GM13976 (cell line): ENCODE measurements around the gene CRYGC.
A peak's percentile ranks its signal among the peaks of the same experiment; 100 is the strongest.

Source experiments
- DNase-seq: peaks from one replicate; pipeline ENCODE4 v3.0.0; 2012; ENCODE audit warnings: low spot score
- in situ Hi-C: fragments of 300-500 bp; cut with MboI; formaldehyde crosslinking; loops from one replicate; pipeline ENCODE4 v1.12.0; 2022; ENCODE audit warnings: low sequenced_read_pairs, mixed read lengths, inconsistent platforms; ENCODE audit not compliant: unreplicated experiment
- TF ChIP-seq, protein P1 (sequence below): IDR thresholded peaks from 2 replicates; pipeline ENCODE4 v1.5.1; 2012; ENCODE audit warnings: borderline replicate concordance, mild to moderate bottlenecking; ENCODE audit not compliant: insufficient read depth; ENCODE audit errors: extremely low read depth, missing control alignments, control extremely low read depth

CRYGC gene

DNA sequence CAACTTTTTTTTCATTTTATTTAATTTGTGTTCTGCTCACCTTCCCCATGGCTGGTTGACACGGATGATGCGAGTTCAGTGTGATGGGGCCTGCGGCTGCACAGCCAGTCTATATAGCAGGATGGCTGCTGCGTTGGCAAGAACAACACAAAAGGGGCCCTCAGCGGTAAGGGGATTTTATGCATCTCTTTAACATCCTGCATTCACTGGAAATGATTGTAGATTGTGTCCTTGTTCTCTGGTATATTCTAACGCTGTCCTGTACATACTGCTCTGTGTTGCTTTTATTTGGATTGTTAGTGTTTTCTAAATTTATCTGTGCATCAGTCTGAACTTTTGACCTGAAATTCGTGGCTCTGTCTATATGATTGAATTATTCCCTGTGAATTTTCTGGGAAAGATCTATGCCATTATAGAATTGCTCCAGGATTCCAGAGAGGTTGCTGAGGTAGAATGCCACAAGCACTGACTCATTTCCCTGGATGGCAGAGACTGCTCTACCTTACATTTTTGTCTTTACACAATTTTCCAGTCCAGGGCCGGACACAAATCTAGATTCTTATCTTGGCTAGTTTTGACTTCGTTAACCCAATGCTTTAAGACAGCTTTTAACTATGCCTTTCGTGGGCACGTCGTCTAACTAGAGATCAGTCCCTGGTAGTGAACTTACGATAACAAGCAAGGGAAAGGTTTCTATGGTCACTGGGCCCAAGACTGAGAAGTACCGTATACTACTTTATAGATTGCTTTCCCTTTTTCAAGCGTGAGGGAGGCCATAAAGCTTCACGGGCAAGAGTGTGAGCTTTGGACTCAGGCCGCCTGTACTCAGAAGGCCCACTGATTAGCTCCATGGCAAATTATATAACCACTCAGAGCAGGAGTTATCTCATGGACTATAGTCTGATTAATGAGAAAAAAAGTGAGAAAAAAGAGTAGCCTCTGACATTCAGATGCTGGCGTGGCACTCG is at the start of gene CRYGC:
Gene CRYGC, minus strand, starts transcription at position 85 of the 968 bp plus-strand sequence. Its CDS starts 36 bp downstream, at position 49.
- no peak for DNase-seq
- in situ Hi-C loops = no loop called here
- TF ChIP-seq, protein P1, sequence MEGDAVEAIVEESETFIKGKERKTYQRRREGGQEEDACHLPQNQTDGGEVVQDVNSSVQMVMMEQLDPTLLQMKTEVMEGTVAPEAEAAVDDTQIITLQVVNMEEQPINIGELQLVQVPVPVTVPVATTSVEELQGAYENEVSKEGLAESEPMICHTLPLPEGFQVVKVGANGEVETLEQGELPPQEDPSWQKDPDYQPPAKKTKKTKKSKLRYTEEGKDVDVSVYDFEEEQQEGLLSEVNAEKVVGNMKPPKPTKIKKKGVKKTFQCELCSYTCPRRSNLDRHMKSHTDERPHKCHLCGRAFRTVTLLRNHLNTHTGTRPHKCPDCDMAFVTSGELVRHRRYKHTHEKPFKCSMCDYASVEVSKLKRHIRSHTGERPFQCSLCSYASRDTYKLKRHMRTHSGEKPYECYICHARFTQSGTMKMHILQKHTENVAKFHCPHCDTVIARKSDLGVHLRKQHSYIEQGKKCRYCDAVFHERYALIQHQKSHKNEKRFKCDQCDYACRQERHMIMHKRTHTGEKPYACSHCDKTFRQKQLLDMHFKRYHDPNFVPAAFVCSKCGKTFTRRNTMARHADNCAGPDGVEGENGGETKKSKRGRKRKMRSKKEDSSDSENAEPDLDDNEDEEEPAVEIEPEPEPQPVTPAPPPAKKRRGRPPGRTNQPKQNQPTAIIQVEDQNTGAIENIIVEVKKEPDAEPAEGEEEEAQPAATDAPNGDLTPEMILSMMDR = no peak

- no peak for DNase-seq
- TF ChIP-seq, protein P1 = peak; percentile 5
- in situ Hi-C loops = no loop called here
These were observed 49.5 kb upstream of the CRYGC start for GRCh38 chr2:208179028-208179609.

DNA sequence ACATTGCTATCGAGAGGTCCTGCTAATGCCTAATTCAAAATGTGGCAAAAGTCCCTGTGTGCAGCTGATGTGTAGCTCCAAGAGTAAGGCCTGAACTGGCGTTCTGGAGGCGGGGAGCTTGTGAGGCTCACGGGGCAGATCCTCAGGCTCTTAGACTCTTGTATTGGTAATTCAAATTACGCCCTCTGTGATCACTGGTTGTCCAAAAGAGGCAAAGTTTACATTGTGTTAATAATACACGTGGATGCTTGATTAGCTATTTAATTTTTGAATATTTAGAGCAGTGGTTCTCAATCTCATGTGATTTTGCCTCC is 46.2 kb upstream of the CRYGC start:
- in situ Hi-C loops = no loop called here
- DNase-seq = no peak
- TF ChIP-seq, protein P1 = no peak

DNA sequence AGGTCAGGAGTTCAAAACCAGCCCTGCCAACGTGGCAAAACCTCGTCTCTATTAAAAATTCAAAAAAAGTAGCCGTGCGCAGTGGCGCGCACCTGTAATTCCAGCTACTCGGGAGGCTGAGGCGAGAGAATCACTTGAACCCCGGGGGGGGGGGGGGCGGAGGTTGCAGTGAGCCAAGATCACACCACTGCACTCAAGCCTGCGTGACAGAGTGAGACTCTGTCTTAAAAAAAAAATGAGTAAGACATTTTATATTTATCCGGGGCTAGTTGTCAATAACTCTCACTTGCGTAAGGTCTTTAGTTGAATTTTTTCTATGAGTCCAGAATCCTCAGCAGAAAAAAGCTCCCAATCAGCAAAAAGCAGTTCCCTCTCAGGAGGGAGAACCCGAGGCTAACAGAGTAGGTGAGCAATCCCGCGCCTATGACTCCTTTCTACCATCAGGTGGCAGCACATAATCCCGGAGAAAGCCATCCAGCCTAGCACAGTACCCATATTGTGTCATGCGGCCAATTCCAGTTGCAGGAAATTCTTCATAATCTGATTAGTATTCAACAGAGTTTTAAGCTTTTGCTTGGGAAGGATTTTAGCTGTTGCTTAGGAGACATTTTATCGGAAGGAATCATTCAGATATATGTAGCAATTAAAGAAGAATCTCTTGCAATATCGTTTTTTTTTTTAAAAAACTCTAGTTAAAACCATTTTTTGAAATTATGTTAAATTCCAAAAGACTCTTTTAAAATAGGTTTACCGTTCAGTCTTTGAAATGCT is 45.6 kb upstream of the CRYGC start:
- TF ChIP-seq, protein P1 = peak; percentile 82
- peak; percentile 79 for DNase-seq
- in situ Hi-C loops = no loop called here

DNA sequence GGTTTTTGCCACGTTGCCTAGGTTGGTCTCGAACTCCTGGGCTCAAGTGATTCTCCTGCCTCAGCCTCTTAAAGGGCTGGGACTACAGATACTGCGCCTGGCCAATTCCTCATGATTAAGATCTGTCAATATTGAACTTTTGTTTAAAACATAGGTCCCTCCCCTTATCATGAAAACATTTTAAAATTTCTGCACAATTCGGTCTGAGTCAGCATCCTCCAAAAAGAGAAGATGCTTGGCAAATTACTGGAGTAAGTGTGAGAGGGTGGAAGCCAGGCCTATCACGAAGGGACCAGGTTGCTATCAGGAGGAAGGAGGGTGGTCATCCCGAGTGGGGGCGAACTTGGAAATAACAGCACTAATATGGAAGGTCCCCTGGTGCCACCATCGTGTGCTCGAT is 44.5 kb upstream of the CRYGC start:
- TF ChIP-seq, protein P1 = no peak
- DNase-seq = no peak
- in situ Hi-C loops = no loop called here

GRCh38 chr2:208172125-208172524 is 42.5 kb upstream of the CRYGC start:
- in situ Hi-C loops = no loop called here
- TF ChIP-seq, protein P1 = no peak
- DNase-seq = no peak
